AML-193 (cell line): Measurements from ENCODE around the gene TENM4.
A peak's percentile ranks its signal among the peaks of the same experiment; 100 is the strongest.
"Not testable (repeated sequence)": the region's sequence is repeated elsewhere in the genome, so short reads cannot be mapped to it uniquely, and the experiment has no call there.

Experiments
- DNase-seq, 2 experiments: peaks; one replicate each; lab custom pipeline; 2025; lab: John Stamatoyannopoulos, UW

The TENM4 gene

DNA sequence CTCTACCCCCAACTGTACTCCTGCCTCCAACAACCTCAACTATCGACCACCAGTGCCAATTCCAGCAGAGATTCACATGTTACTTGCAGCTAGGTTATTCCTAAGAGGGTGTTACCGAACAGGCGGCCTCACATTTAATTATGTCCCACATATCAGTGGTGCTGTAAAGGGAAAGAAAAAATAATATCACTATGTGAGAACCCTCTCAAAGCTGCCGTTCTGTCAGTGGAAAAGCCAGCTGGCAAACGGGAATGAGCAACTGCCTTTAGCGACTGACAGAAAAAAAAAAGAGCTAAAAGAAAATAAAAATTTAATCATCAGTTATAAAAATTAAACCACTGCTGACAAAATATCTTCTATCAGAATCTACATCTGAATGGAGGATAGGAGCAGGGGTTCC is 595.3 kb downstream of the TENM4 start:
- DNase-seq = no peak

- DNase-seq = no peak
Observed at GRCh38 chr11:78841456-78842060, 599.3 kb downstream of the TENM4 start.

GRCh38 chr11:78840623-78841022 is 600.2 kb downstream of the TENM4 start:
- DNase-seq = no peak

DNA sequence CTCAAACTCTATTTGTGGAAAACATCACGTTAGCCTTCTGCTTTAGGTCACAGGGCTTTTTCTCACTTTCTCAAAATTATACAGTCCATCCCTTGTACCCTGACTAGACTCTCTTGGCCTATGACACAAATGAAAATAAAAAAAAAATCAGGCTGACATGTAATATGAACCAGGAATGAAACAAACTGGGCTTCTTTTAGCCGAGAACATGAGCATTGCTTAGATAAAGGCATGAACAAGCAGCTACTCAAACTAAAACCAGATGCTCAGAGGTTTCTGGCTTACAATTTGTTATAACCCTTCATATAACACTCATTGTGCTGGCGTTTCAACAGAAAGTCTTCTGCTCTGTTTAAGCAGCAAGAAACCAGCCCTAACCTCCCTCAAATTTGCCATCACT is 600.6 kb downstream of the TENM4 start:
- DNase-seq = no peak

DNA sequence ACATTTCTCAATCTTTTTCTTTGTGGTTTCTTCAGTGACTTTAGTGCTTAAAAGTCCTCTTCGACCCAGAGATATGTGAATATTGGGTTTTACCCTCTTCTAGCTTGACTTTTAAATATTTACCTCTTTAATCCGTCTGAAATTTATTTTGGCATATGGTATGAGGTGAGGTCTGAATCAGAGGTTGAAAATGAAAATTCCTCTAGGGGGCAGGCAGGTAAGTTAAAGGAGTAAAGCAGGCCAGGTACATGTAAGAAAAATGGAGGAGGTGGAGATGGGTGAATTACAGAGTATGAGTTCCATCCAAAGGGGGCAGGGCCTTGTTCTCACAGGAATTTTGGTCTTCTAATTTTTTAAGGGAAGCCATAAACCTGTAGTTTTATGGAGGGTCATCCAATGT is 602.4 kb downstream of the TENM4 start:
- DNase-seq = no peak

DNA sequence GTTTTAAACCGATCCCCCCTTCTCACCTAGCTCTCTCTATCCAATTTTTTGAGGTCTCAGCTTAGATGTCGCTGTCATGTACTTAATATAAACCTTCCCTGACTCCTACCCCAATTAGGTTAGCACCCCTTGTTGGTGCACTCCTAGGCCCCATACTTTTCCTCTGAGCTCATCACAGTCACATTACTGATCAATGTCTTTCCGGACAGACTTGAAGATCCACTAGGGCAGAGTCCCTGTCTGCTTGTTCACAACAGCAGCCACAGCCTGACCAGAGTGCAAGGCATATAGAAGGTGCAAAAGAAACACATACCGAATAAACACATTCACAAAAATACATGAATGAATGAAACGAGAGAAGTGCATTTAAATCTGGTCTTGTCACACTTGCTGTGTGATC is 605.2 kb downstream of the TENM4 start:
- DNase-seq = no peak

- no peak for DNase-seq
Observed at GRCh38 chr11:78834886-78835285, 605.9 kb downstream of the TENM4 start.

DNA sequence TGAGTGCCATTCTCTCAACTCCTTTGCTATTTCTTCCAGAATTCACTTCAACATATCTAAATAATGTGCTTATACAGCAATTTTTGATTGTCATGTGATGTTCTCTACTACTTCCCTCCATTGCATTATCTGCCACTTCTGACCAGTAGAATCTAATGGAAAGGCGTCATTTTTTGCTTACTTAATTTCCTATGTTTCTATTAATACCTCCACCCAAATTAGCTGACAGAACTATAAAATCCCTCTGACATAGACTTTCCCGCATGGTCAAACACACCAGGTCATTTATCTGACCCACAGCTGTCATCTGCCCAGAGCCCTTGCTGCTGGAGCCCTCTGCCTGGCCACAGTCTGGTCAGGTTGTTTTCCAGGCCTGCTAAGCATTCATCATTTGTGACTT is 607.6 kb downstream of the TENM4 start:
- DNase-seq = no peak

DNA sequence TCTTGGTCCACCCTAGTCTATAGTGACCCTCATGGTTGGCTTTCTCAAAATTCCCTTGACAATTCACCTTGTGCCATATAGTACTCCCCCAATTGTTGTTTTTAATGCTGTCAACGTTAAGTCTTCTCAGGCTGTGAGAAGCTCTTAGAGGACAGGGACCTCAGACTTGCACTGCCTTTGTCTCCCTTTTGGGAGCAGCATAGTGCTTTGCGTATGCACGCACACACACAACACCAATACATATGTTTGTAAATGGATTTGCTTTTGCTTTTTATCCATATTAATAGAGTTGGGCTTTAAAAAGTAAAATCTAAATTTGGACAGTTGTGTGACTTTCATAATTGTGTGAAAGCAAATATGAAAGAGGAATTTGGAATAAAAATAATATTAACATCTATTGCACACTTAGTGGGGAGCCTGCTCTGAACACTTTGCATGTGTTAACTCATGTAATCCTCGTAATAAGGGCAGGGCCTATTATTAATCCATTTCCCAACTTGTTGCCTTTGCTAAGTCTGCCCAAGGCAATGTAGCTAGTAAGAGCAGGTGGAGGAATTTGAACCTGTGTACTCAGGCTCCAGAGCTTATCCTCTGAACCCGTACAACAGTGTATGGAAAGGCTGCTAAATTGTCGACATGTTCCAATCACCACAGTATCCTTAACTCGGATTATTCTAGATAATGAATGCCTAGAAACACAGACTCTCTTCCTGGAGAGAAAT is 608.4 kb downstream of the TENM4 start:
- DNase-seq = no peak

DNA sequence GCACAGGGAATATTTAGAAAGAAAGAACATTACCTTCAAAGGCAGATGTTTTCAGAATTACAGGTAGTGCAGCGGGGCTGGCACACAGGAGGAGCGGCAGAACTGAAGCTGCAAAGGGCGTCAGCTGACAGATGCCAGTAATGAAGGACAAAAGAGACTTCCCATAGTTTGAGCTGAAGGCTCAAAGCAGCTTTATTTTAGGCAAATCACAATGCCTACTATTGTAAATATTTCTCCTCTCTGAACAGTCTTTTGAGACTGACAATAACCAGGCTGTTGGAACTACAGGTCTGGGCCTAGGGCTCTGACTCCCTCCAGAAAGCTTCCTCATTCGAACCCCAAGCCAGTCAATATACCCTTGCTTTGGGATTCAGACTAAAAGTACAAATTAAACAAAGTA is 609.3 kb downstream of the TENM4 start:
- no peak for DNase-seq

DNA sequence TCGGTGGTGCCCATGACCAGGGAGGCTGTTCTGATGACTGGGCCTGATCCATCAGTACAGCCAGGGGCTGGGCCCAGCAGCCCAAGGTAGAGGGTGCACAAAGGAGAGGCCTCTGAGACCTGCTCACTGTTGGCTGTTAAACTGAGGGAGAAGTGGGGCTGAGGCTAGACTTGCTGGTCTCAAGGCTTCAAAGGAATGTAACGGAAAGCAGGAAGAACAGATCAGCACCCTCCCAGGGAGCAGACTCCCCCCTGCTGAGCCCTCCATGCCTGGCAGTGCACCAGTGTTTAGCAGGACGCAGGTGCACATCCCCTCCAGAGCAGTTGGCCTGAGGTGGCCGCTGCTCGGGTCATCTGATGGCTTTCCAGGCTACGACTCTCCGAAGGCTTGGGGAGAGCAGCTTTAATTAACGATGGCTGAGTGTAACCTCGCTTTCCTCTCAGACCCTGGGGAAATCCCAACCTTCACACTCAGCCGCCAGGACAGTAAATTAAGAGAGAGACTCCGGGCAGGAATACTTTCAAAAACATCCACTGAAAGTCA is 610.5 kb downstream of the TENM4 start:
- DNase-seq = no peak

DNA sequence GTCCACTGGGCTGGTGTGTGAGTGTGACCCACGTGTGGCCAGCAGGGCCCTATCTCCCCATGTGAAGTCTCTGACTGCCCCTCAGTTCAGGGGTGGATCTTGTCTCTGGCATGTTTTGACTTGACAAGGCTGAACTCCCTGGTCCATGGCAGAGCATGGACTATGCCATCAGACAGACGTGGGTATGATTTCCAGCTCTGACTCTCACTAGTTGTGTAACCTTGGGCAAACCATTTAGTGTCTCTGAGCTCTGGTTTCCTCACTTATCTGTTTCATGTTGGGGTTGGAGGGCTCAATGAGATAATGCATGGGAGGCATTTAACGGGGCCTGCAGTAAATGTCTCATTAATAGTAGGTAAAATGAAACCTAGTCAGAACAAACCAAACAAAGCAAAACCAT is 611.7 kb downstream of the TENM4 start:
- DNase-seq = no peak

GRCh38 chr11:78828676-78829075 is 612.2 kb downstream of the TENM4 start:
- peak; percentile 41 to 49 for DNase-seq

GRCh38 chr11:78827291-78827690 is 613.5 kb downstream of the TENM4 start:
- not testable (repeated sequence) for DNase-seq

GRCh38 chr11:78825591-78826020 is 615.2 kb downstream of the TENM4 start:
- no peak for DNase-seq

- no peak for DNase-seq
Observed at GRCh38 chr11:78823588-78823987, 617.2 kb downstream of the TENM4 start.

DNA sequence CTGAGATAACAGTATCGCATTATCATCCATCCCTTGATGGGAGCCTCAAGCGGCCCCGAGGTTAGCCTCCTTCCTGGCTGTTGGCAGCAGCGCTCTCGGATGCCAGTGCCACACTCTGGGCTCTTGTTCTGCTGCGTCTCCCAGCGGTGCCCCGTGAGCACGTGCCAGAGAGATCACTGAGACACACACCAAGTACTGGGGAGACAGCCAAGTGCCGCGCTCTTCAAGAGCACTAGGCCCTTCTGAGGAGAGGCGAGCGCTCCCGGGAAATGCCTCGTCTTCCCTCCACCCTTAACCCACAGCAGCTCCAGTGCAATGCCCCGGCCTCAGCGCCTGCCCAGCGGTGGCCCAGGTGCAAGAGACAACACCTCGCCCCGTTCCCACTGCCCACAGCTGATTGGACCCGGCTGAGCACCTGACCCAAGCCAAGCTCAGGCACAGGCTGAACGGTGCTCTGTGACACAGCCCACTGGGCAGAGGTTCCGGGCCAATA is 617.9 kb downstream of the TENM4 start:
- no peak for DNase-seq

DNA sequence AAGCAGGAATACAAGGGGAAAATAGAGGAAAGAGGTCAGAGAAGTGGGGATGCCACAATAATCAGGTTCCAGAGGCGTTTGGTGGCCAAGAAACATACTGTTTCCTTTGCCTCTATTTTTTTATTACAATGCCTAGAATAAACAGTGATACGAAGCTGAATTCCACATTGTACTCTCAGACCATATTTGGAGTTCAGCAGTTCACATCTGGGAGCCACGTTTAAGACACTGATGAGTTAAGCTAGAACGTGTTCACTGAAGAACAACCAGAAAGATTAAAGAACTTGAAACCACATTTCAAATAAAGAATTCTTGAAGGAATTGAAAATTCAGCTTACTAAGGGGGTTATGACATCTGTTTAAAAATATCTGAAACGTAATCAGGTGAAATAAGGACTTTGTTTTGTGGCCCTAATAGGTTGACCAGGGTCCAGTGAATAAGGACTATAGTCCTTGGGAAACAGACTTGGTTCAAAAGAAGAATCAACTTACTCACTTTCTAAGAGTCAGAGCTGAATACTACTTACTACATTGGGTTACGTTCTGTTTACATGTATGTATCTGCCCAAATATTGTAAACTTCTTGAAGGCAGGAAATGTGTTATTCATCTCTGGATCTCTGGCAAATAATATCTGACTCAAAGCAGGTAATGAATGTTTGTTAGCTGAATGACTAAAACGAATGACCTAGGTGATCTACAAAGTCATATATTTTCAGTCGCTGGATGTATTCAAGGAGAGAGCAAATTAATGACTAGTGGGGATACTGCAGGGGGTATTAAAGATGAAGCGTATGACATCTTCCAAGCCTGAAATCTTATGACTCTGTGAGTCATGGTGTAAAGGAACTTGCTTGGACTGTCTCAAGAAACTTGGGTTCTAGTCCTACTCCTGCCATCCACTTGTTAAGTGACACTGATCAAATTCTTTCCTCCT is 619.2 kb downstream of the TENM4 start:
- no peak for DNase-seq

DNA sequence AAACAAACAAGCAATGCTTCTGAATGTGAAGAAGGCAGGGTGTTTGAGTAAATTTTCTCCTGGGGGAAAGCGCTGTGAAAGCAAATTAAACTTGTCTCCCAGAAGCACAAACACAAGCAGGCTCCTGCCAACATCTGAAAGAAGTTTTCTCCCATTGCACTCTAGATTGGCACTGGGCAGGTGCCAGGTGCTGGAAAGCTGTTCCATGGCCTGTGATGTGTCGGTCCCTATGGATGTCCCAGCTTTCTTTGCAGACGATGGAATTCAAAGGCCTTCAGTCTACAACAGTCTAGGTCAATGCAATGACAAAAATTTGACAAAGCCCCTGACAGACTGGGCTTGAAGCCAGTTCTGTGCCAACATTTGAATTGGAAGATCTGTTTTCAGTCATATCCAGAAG is 620.1 kb downstream of the TENM4 start:
- DNase-seq = no peak

GRCh38 chr11:78818201-78818600 is 622.6 kb downstream of the TENM4 start:
- no peak for DNase-seq

DNA sequence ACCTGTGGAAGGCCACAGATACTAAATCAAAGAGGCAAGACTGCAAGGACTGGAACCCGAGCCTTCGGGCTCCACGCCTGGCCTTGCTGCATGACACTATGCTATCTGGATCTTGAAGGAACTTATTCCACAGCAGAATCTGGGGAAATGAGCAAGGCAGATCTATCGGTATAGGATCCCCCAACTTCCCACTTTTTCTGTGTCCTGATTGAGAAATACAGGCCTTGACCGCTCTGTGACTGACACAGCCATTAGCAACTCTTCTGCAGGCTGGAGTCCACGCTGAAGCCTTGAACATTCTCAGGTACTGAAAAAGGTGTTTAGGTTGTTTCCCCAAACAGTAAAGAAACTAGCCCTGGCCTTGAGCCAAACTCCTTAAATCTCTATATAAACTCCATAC is 625.0 kb downstream of the TENM4 start:
- no peak for DNase-seq

- DNase-seq = no peak
Observed at GRCh38 chr11:78812513-78813293, 628.1 kb downstream of the TENM4 start.
